Measurements from ENCODE around the gene WRAP73.
A peak's percentile ranks its signal among the peaks of the same experiment; 100 is the strongest.

WRAP73 gene

DNA sequence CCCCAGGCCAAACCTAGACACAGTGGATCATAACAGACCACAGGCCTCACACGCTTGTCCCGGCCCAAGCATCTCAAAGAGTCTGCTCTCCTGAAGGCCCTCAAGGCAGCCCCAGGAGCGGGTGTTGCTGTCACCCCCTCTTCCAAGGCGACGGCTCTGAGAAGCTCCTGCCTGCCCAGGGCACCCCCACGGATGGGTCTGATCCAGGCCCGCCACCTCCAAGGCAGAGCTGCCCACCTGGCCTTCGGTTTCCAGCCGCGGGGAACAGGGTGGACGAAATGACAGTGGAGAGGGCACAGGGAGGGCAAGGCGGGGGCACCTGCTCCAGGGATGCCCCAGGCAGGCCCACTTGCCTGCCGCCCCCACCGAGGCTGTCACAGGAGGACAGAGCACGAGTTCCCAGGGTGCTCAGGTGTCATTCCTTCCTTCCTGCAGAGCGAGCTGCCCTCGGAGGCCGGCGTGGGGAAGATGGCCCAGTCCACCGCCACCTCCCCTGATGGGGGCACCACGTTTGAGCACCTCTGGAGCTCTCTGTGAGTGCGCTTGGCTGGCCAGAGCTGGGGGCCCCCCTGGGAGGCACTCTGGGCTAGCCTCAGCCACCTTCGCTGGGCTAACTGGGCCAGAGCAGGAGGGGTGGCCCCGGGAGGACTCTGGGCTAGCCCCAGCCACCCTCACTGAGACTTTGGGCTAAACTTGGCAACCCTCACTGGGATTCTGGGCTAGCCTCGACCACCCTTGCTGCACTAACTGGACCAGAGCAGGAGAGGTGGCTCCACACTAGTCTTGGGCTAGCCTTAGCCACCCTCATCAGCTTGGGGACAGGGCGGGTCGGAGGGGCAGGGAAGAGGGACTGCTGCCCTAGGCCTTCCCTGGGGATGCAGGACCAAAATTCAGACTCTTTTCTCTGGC is 32.2 kb upstream of the WRAP73 start:
- DNase-seq = no peak

DNA sequence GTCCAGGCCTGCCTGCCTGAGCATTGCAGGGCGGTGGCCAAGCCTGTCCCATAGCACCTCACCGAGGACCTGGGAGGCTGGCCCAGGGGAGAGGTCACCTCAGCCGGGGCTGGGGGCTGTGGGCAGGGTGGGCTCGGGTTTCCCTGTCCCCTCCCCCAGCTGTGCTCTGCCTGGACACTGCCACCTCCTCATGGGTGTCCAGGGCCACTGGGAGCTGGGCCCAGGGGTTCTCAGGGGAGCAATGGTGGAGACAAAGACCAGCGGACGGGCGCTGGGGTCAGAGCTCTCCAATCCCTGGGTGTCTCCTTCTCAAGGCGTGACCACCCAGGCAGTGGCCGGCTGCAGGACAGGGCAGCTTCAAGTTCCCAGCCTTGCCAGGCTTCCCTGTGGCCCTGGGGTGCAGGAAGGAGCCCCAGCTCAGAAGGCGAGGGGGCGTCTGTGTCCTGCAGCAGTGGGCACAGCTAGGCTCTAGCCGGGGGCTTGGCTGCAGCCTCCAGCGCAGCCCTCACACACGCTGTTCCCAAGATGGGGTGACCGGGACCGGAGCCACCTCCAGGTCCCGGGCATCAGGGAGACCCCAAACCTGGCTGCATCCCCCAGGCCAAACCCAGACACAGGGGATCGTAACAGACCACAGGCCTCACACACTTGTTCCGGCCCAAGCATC is 31.5 kb upstream of the WRAP73 start:
- DNase-seq = no peak

DNA sequence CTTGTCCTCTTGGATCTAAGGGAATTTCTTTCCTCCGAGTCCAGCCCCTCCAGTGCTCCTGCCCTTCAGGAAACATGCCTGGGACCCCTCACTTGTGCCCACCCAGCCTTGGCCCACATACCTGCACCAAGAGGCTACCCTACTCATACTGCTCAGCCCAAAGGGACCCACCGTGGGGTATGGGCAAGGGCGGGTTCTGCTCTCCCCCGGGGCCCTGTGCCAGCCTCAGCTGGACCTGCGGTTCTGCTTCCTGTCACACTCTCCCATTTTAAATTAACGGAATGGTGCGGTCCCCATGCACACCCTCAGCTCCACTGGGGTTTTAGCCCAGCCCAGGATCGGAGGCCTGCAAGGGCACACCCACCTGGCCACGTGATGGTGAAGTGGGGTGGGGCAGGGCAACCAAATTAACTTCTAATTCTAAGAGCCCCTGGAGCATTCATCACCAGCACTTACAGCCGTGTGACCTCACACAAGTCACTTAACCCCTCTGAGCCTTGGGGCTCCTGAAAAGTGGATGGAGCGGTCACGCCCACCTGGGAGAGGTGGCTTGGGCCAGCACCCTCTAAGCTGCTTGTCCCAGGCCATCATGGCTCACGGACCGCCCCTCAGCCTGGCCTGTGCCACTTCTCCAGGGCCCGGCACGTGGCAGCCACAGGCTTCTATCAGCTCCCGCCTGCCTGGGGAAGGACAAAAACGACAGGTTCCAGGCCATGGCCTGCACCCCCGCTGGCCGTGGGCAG is 30.8 kb upstream of the WRAP73 start:
- DNase-seq = no peak

DNA sequence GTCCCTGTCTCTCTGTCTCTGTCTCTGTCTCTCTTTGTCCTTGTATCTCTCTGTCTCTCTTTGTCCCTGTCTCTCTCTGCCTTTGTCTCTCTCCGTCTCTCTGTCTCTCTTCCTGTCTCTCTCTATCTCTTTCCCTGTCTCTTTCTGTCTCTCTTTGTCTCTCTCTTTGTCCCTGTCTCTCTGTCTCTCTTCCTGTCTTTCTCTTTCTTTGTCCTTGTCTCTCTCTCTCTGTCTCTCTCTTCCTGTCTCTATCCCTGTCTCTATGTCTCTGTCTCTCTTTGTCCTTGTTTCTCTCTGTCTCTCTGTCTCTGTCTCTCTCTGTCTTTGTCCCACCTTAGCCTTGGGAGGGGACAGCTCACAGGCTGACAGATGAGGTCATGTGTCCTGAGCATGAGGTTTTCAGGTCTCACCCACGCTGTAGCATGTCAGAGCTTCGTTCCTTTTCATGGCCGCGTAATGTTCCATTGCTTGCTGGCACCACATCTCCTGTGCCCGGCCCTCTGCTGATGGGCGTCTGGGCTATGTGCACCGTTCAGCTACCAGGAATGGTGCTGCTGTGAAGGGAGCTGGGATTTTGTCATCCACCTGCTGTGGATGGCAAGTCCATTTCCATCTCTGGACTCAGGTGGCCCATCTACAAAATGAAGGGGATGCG is 30.0 kb upstream of the WRAP73 start:
- DNase-seq = no peak

DNA sequence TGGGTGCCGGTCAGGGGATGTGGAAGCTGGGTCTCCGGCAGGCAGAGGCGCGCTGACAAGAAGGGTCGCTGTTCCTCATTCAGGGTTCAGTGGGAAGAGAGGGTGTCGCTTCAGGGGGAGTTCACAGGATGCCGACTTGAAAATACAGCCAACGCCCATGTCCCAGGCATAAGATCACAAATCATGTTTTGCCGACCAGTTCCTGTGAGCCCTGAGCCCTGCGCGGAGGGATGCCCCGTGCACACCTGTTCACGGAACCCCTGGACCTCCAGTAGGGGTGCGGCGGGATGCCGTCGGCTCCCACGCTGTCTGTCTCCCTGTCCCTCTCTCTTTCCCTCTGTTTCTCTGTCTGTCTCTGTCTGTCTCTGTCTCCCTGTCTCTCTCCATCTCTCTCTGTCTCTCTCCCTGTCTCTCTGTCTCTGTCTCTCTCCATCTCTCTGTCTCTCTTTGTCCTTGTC is 29.2 kb upstream of the WRAP73 start:
- no peak for DNase-seq

DNA sequence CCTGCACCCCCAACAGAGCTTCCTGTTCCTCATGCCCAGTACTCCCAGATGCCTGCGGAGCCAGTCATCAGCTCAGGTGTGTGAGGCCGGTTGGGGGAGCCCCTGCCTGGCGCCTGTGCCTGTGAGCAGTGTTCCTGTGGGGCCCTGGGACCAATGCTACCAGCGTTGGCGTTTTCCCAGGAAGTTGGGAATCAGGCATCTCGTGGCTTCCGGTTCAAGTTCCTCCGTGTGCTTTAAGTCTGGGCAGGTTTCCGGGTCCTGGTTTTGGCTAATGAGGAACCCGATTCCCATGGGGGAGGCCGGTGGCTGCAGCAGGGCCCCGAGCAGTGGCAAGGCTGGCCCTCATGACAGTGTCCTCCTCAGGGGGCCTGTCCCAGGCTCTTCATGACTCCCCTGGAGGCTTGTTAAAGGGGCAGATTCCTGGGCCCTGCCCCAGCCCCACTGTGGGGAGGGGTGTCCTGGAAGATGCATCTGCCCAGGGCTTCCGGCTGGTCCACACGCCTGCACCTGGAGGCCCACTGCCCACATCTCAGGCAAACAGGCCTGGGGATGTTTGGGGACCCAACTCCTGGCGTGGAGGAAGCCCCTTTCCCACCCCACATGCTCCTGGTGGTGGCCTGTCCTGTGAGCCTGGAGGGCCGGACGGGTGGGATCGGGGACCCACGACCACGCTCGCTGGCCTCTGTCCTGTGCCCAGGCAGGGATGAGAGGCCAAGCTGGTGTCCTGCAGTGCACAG is 28.6 kb upstream of the WRAP73 start:
- DNase-seq = no peak

DNA sequence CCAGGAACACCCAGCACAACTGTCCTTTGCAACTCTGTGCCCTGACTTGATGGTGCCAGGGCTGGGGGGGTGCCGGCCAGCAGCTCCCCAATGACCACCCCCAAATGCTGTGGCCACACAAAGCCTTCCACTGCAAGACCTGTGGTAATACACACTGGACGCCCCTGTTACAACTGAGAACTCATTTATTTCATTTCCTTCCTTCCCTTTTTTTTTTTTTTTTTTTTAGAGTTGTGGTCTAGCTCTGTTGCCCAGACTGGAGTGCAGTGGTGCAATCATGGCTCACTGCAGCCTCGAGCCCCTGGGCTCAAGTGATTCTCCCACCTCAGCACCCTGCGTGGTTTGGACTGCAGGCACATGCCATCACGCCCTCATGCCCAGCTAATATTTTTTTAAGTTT is 27.6 kb upstream of the WRAP73 start:
- no peak for DNase-seq

DNA sequence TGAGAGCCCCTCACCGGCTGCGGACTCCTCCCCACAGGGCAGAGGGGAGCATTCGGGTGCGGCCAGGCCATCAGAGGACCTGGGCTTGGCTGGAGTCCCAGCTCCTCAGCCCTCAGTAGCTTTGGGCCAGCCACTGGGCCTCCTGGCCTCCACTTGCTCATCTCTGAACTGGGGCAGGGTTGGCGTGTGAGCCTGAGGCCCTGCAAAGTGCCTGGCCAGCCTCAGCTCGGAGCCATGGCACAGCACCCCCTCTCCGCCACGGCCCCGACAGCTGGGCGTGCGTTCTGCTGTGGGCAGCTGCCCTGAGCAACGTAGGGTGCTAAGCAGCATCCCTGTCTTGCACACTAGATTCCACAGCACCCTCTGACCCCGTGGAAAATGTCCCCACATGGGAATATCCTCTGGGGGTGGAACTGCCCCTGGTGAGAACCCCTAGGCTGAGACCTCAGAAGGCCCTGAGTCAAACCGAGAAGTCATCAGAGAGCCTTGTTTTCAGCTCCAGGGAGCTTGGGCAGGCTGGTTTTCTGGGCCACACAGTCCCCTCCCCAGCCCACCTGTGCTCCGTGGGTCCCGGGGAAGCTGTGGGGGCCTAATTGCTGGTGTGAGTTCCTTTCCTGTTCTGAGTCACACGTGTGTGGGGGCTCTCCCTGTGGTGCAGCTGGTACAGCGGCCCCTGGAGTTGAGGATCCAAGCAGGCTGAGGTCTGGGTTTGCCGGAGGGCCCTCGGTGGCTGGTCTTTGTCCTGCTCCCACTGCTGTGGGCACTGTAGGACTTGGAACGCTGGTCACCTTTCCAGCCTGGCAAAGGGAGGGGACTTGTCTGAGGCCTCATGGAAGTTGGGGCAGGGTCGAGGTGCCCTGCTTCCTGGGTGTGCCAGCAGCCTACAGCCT is 26.9 kb upstream of the WRAP73 start:
- DNase-seq = no peak

DNA sequence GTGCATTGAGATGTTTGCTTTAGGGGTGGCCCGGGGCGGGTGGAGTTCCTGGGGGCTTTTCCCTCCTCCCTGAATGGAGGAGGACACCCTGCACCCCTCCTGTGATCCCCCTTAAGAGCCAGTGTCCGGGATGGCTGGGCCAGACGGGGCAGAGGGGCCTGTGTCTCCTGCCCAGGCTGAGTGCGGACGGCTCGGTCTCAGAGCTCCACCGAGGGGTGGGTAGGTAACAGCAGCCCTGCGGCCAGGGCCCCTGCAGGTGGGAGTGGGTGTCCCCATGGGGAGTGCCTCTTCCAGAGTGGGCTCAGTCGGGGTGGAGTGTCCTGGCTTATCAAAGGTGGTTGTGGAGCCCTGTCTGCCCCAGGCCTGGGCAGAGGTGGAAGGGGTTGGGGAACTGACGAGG is 25.5 kb upstream of the WRAP73 start:
- no peak for DNase-seq

DNA sequence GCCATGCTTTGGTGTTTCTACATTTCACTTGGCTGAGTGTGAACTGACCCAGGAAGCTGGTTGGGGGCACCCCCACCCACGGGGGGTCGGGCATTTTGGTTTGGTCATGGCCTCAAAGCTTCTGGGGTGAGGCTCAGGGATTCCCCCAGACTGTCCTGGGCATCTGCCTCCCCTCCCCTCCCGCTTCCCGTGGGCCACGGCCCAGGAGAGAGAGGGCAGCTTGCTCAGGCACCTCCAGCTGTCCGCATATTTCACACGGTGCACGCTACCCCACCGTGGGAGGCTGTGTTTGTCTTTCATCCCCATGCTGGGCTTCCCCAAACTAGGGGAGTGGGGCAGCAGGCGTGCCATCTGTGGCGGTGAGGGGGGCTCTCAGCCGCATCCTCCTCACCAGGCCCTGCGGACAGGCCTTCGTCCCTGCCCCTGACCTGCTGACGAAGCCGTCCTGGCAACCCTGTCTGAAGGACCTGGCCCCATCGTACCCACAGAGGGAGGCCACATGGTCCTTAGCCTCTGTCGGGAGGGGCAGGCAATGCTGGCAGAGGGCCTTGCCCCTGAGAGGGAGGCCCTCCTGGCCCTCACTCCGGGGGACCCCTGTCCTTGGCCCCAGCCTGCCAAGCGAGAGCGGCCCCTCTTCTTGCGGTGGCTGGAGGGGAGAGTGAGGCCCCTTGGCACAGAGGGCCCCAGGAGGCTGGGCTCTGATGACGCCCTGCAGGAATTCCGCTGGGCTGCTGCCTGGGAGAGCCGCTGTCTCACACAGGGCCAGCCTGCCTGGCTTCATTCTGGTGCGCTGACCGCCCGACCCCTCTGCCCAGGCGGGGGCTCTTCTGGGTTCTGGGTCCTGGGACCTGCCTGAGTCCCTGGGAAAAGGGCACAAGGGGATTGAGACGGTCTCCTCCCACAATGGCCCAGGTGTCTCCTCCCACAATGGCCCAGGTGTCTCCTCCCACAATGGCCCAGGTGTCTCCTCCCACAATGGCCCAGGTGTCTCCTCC is 24.5 kb upstream of the WRAP73 start:
- peak; percentile 62 for DNase-seq

DNA sequence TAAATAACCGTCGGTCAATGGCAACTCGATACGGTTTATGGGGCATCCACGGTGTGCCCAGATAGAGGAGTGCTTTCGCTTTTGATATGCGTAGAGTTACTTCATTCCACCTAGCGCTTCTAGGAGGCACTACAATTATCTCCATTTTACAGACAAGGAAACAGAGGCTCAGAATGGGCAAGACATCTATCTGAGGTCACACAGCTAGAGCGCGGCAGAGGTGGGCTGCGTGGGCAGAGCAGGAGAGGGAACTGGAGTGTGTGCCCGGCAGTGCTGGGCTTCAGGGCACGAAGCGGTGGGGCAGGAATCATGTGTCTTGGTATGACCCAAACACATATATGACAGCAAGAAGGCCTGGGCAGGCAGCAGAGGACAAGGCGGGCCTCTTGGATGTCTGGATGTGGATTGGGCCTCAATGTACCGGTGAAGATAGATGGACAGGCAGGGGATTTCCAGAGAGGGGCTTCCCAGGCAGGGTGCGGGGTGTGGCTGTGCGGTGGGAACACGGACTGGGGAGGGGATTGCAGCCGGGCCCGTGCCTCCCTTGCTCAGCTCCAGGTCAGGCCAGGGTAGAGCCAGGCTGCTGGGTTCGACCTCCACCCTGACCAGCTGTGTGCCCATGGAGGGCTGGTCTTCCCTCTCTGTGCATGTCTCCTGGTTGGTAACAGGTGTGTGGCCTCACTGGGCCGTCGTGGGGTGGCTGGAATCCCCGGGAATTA is 23.6 kb upstream of the WRAP73 start:
- no peak for DNase-seq

DNA sequence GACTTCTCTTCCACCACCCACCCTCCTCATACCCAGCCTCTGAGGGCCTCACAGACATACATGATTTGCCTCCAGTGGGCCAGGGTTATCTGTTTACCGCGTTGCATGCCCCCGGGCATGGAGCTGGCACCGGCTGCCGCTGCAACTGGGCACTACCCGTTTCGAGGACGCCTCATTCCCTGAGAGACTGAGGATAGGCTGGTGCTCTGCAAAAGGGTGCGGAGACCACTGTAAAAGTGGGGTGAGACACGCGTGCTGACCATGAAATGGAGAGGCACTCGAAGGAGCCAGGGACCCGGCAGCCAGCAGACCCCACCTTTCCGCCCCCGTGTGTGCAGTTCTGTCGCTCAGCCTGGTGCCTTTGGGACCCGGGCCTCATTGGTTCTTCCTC is 23.1 kb upstream of the WRAP73 start:
- no peak for DNase-seq

DNA sequence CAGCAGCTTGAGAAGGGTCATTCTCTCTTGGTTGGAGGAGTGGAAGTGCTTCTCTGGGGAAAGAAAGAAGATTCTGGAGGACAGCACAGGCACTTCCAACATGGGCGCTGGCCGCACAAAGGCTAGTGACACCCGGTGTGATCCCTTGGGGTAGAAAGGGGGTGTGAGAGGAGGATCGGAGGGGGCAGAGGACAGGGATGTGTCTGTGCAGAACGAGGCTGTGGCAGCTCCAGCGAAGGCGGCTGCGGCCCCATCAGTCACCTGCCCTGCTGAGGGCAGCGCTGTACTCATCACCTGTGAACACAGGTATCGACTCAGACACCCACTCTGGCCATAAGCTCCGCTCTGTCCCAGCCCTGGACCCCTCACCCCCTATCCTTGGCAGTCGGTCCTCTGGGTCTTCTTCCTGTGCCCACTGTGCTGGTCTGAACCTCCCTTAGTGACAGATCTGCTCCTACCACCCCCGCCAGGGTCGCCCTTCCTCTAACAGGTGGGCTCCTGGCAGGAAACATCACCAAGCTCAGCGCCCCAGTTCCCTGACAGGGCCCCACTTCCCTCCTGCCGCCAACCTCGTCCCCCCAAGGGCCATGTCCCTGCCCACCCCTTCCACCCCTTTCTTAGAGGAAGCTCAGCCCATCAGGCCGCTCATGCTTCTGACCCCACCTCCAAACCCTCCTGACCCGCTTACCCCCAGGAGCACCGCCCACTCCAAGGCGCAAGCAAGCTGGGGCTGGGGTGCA is 22.5 kb upstream of the WRAP73 start:
- no peak for DNase-seq

DNA sequence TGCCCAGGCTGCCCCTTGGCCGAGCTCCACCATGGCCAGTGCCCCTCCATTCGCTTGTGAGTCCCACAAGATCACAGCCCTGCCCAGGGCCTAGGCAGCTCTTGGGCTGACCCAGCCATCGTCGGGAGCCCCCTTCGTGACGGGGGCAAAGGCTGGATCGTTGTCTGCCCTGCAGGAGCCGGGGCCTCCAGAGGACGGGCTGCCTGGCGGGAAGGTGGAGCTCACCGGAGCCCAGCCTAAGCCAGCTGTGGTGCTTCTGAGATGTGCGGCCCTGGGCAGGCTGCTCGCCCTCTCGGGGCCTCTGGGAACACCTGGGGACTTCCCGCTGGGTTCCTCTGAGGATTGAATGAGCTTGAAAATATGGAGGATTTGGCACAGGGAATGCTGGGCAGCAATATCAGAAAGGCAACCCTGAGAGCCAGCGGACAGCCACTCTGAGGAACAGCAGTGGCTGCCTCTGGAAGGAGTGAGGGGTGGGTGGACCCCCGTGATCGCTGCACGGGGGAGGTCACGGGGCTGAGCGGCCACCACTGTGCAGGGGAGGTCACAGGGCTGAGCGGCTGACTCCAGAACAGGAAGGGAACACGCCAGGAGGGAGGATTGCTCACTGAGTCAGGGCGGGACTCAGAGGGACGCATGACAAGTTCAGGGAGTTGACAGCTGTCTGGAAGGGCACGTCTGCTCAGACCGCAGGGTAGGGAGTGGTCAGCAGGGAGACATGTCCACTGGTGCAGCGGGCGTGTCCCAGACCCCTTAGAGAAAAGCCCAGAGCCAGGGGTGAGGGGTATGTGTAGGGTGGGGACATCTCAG is 21.7 kb upstream of the WRAP73 start:
- DNase-seq = peak; percentile 52

DNA sequence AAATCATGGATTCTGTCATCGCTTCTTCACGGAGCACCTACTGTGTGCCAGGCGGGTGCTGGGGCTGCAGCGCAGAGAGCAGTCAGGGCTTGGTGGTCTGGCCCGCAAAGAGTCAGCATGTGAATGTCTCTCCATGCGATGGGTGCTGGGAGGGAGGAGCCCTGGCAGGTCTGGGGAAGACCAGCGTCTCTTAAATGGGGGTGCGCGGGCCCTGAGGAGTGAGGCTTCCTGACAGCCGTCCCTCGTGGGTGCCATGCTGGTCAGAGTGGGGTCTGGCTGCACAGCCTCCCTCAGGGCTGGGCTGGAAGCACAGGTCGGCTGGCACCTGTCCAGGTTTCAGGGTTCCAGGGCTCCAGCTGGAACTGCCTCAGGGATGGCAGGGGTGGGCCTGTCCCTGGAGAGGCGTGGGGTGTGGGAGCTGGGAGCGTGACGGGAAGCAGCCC is 20.9 kb upstream of the WRAP73 start:
- DNase-seq = no peak

DNA sequence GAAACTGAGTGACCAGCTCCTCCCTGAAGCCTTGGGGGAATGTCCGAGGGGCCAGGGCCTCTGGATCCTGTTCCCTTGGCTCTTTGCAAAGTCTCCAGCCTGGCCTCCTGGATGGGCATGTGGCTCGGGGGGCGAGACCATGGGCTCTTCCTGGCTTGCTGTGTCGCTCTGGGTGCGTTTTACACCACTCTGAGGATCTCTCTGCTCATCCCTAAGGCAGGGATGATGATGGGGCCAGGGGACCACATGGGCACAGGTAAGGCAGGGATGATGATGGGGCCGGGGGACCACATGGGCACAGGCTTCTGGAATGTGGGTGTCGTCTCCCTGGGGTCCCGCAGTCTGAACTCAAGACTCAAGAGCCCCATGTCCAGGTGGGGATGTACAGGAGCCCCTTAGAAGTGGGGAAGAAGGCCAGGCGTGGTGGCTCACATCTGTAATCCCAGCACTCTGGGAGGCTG is 20.1 kb upstream of the WRAP73 start:
- DNase-seq = no peak

DNA sequence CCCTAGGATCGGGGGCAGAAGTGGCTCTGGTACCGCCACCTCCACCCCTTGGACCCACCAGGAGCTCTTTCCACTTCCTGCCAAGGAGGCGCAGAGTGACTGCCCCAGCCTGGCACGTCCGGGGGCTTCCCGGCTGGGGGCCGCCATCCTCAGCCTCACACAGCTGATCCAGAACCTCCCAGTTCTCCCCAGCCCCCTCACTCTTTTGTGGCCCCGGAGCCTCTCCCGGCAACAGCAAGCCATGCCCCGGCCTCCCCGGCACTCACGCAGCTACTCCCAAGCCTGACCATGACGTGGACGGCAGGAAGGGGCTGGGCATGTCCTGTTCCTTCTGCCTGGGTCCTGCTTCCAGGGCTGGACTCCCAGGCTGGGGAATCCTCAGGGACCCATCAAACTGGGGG is 19.5 kb upstream of the WRAP73 start:
- no peak for DNase-seq
